ENCODE measurements around the gene ONECUT3.
"Not testable (repeated sequence)": the region's sequence is repeated elsewhere in the genome, so short reads cannot be mapped to it uniquely, and the experiment has no call there.

Gene ONECUT3

DNA sequence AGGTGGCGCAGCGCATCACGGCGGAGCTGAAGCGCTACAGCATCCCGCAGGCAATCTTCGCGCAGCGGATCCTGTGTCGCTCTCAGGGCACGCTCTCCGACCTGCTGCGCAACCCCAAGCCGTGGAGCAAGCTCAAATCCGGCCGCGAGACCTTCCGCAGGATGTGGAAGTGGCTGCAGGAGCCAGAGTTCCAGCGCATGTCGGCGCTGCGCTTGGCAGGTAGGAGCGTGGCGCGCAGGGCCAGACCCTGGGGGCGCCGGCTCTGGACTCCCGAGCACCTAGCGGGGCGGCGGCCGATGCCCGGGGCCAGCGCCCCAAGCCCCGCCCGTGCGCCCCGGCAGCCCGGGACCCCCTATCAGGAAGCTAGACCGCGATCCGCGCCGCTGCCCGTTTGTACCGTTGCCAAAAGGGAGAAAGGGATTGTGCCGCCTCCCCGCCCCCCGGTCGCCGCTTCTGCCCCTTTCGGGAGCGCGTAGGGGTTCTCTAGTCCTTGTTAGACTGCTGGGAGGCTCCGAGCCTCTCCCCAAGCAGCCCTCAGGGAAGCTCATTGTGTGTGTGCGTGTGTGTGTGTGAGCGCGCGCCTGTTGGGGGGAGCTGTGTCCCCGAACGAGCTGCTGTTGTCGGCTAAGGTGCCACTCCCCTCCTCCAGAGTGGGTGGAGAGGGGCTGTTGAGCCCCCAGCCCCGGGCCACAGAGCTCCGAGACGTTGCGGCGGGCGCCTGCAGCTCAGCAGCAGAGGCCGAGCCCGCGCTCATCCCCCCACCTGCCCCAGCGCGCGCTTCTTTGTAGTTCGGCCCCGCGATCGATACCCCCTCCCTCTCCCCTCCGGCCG is 1.5 kb downstream of the ONECUT3 start:
- no peak for DNase-seq (ENCODE audit: insufficient read length, low spot score)
- FAIRE-seq: no peak

GRCh38 chr19:1755467-1756171 is 2.3 kb downstream of the ONECUT3 start:
- no peak for DNase-seq (ENCODE audit: insufficient read length, low spot score)
- no peak for FAIRE-seq

GRCh38 chr19:1756264-1756663 is 3.0 kb downstream of the ONECUT3 start:
- DNase-seq (ENCODE audit: insufficient read length, low spot score) (no peak), FAIRE-seq (no peak)

GRCh38 chr19:1756705-1757465 is 3.6 kb downstream of the ONECUT3 start:
- DNase-seq (ENCODE audit: insufficient read length, low spot score) (no peak), FAIRE-seq (no peak)

GRCh38 chr19:1757468-1758230 is 4.3 kb downstream of the ONECUT3 start:
- DNase-seq (ENCODE audit: insufficient read length, low spot score) (no peak), FAIRE-seq (no peak)

GRCh38 chr19:1758231-1758577 is 4.9 kb downstream of the ONECUT3 start:
- DNase-seq (ENCODE audit: insufficient read length, low spot score) (no peak), FAIRE-seq (no peak)

DNA sequence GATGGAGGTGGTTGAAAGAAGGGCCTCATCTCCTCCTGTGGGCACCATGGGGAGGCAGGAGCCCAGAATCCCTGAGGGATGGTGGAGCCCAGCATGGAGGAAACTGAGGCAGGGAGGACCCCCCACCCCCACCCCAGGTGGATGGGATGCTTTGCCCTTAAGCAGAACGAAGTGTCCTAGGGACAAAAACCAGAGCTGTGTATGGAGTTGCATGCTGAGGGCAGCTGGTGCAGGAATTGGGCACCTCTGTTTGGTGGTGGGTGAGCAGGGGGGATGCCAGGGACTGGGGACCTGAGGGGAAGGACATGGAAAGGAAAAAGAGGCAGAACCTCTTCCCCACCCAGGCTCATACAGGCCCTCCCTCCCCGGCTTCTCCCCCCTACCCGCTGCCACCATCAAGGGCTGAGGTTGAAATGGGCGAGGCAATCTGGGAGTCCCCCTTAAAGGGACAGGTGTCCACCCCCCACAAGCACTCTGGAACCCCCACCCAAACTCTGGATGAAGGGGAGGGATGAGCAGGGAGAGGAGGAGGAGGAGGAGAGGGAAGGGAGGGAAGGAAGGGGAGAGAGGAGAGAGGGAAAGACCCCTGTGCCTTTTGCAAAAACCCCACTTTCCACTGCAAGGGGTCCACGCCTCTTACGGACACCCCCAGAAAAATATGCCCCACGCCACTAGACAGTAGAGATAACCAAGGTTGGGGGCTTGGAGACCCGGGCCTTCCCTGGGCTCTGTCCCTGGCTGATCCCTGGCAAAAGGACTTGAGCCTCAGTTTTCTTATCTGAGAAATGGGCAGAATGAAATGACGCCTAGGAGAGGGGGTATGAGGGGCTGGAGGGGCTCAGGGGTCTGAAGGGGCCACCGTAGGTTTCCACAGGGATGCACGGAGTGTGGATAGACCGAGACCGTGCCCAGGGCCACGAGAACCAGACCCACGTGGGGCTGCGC is 5.9 kb downstream of the ONECUT3 start:
- DNase-seq (ENCODE audit: insufficient read length, low spot score) (no peak), FAIRE-seq (no peak)

DNA sequence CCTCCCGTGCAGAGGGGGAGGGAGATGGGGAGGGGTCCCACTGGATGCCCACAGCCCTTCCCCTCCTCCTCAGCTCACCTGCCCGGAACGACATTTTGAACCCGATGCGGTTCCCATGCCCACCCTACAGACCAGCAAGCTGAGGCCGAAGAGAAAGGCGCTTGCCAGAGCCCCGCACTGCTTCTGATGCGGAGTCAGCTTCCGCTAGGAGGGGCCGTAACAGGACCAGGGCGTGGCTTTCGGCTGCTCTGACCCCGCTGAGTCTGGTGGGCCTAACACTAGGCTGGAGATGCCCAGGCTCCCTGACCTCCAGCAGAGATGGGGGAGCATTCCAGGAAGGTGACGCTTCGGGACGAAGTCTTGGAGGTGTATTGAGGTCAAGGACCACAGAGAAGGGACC is 6.7 kb downstream of the ONECUT3 start:
- no peak for DNase-seq (ENCODE audit: insufficient read length, low spot score)
- FAIRE-seq: no peak

- FAIRE-seq; DNase-seq (ENCODE audit: insufficient read length, low spot score): not testable (repeated sequence)
Observed at GRCh38 chr19:1760786-1761527, 7.7 kb downstream of the ONECUT3 start.

DNA sequence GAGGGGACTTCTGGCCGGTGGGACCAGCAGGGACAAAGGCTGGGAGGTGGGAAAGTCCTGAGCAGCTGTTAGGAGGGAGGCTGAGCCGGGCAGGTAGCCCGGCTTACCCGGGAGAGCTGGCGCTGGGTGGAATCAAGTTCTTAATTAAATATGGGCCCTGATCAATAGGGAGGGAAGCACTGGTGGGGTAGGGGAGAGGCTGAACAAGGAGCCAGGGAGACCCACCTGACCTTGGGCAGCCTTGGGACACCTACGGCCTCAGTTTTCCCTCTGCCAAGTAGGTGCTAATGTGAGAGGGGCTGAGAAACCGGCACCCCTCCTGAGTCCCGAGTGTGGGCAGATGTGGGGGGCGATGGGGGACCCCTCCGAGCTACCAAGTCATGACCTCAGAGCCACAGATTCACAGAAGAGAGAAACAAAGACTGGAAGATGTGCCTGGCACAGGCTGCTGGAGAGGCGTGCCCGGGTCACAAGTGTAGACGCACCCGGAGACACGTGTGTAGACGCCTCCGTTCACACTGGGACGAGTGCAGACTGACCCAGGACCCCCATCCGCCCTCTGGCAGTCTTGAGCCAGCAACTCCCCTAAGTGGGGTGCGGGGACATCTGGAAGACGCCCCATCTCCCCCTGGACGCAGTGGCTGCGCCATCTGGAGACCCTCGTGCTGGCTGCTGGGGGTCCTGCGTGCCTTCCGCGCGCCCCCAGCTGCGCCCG is 8.4 kb downstream of the ONECUT3 start:
- no peak for DNase-seq (ENCODE audit: insufficient read length, low spot score)
- FAIRE-seq: no peak

DNA sequence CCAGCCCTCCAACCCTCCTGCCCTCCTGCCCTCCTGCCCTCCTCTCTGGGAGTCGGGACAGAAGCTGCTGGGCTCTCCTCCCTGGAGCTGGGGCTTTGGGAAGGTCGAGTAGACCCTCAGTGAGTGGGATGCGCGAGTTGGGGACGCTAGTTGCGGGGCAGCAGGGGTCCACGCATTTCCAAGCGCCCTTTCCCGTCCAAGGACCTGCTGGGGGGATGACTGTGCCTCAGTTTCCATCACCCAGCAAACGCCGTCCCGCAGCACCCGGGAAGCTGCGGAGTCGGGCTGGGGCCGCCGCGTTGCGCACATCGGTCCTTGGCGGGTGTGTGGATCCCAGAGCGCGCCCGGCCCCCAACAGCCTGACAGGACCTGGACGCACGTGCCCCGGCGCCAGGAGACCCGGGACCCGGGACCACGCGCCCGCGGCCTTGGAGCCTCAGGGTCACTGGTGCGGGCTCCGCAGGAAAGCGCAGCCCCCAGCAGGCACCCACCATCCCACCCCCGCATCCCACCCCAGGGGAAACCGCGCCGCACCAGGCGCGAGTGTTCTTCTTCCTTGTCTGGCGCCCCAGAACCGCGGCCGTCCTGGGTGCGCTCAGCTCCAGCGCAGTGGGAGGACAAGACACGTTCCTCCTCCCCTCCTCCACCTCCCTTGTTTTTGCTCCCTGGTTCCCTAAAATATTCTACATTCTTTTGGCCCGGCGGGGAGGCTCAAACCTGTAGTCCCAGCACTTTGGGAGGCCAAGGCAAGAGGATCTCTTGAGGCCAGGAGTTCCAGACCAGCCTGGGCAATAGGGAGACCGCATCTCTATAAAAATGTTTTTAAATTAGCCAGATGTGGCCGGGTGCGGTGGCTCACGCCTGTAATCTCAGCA is 9.2 kb downstream of the ONECUT3 start:
- DNase-seq (ENCODE audit: insufficient read length, low spot score) (no peak), FAIRE-seq (no peak)

DNA sequence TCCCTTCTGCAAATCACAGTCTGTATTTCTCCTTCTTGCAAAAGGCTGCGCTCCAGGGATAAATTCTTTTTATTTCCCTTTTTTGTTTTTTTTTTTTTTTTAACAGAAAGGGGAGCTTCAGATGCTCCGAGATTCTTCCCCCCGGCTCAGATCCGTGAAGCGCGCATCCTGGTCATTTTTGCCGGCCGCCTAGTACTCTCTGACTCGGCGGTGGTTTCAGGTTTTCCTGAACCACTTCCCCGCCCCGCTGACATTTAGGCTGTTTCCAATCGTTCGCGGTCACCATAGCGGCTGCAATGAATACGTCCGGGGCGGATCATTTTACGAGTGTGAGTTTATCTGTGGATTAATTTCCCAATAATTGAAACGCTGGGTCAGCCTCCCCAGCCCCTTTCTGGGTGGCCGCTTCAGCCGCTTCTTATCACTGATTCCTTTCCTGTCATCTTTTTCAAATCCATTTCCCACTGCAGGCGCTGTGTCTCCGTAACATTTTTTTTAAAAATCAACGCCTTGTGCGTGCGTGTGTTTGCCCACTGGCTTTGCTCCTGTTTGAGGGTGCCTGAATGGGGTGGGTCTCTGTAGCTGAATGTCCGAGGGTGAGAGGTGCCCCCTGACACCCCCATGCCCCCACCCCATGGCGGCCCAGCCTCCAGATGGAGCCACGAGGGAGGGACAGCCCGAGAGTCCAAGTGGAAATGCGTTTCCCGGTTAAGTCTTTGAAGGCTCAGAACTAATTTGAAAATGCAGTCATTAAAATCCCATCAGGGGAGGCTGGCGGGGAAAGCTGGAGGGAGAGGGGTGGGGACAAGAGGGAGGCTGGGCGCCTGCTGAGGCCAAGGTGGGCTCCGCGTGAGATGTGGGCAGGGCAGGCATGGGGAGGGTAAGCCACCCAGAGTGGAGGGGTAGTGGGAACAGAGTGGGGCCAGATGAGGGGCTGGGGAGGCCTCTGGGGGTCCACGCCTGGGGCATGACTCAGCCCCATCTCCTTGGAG is 10.6 kb downstream of the ONECUT3 start:
- no peak for FAIRE-seq
- no peak for DNase-seq (ENCODE audit: insufficient read length, low spot score)

- FAIRE-seq: no peak
- no peak for DNase-seq (ENCODE audit: insufficient read length, low spot score)
Observed at GRCh38 chr19:1764729-1765128, 11.4 kb downstream of the ONECUT3 start.

DNA sequence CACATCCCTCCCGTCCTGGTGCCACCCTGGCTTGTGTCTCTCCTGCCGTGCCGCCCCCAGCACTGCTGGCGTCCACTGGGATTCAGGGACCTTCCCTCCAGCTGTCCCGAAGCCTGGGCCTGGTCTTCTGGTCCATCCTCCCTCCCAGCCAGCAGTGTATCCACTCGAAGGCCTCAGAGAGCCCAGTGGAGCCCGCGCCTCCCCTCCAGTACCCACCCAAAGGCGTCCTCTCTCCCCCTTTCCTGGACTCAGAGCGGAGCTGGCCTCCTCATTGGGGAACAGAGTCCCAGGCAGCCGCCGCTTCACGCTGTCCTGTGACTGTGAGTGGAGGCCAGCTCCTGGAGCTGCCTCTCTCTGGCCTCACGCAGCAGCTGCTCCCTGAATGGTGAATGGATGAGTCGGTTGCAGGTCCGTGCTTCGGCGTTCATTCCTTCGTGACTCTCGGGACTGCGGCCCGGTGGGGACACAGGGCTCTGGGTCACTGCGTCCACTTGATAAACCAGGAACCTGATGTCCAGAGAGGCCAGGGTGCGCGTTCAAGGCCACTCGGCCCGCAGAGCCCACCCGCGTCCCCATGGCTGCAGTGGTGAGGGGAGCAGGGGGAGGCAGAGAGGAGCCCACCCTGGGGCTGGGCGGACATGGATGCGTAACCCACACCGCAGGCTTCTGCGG is 12.1 kb downstream of the ONECUT3 start:
- FAIRE-seq (no peak), DNase-seq (ENCODE audit: insufficient read length, low spot score) (no peak)

- no peak for FAIRE-seq
Observed at GRCh38 chr19:1765904-1766799, 12.8 kb downstream of the ONECUT3 start.

More at GRCh38 chr19:1765904-1766799, 12.8 kb downstream of the ONECUT3 start:
- DNase-seq (ENCODE audit: insufficient read length, low spot score): no peak

Data from GM19239 (cell line).